HFFc6 (cell line): Measurements from ENCODE around the gene GABRE. TPM values are rescaled to one million over a fixed set of nuclear protein-coding genes. Genes with fewer than 3 reads are reported as not detected.

Experiments
- DNase-seq: peaks from one replicate; pipeline ENCODE4 v3.0.0-alpha.2; 2018
- H3K27ac Mint-ChIP-seq: 2 replicates; pipeline ENCODE4 v1.8.0; 2020; ENCODE audit warnings: mild to moderate bottlenecking, mixed read lengths
- H3K27me3 Mint-ChIP-seq: 2 replicates; pipeline ENCODE4 v1.8.0; 2021; ENCODE audit warnings: mild to moderate bottlenecking, moderate library complexity, mixed read lengths; ENCODE audit not compliant: insufficient read depth
- H3K36me3 Mint-ChIP-seq: 2 replicates; pipeline ENCODE4 v1.8.0; 2021; ENCODE audit warnings: low read depth, mixed read lengths
- H3K4me1 Mint-ChIP-seq: 2 replicates; pipeline ENCODE4 v1.8.0; 2020; ENCODE audit warnings: low read depth, mixed read lengths
- H3K4me3 Mint-ChIP-seq: 2 replicates; pipeline ENCODE4 v1.8.0; 2020; ENCODE audit warnings: mild to moderate bottlenecking, moderate library complexity, mixed read lengths
- H3K9me3 Mint-ChIP-seq: 2 replicates; pipeline ENCODE4 v1.8.0; 2020; ENCODE audit warnings: mild to moderate bottlenecking, mixed read lengths
- total RNA-seq, 6 experiments: library from RNA; stranded (reverse); fragmentation: NEBNext Ultra II Directional; extraction: Animal tissue kit (Norgen Biotek cat#: 25700); gene quantifications; 2 replicates in 1 of 6; 3 replicates in 5 of 6; pipeline ENCODE4 v1.2.3, GENCODE V29; 2021
- TF ChIP-seq, protein P1 (sequence below): fragments of 200-600 bp; sonication (generic); IDR thresholded peaks from 2 replicates; pipeline ENCODE4 v1.5.0; 2021; ENCODE audit warnings: antibody characterized with exemption, mild to moderate bottlenecking

GABRE gene
- total RNA-seq, 6 experiments from 2014 or later, result 0.24 to 1.7 (median 0.71) TPM

- Mint-ChIP-seq H3K27me3 (peaks cover 2% of the 10 kb centered on the region; the same call in 1 of the 2 replicates), H3K36me3 (peaks cover 8% of the 10 kb centered on the region), H3K27ac (no peak overlapping the region; the same call in 1 of the 2 replicates), H3K4me1 (peaks cover 22% of the 10 kb centered on the region; the same call in 1 of the 2 replicates), H3K4me3 (peak overlapping the region; percentile 67), H3K9me3 (peaks cover 5% of the 10 kb centered on the region; the same call in 1 of the 2 replicates)
- no peak for DNase-seq
- TF ChIP-seq, protein P1, sequence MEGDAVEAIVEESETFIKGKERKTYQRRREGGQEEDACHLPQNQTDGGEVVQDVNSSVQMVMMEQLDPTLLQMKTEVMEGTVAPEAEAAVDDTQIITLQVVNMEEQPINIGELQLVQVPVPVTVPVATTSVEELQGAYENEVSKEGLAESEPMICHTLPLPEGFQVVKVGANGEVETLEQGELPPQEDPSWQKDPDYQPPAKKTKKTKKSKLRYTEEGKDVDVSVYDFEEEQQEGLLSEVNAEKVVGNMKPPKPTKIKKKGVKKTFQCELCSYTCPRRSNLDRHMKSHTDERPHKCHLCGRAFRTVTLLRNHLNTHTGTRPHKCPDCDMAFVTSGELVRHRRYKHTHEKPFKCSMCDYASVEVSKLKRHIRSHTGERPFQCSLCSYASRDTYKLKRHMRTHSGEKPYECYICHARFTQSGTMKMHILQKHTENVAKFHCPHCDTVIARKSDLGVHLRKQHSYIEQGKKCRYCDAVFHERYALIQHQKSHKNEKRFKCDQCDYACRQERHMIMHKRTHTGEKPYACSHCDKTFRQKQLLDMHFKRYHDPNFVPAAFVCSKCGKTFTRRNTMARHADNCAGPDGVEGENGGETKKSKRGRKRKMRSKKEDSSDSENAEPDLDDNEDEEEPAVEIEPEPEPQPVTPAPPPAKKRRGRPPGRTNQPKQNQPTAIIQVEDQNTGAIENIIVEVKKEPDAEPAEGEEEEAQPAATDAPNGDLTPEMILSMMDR, result no peak
These were observed 1.3 kb downstream of the GABRE start for GRCh38 chrX:151973060-151973661.

DNA sequence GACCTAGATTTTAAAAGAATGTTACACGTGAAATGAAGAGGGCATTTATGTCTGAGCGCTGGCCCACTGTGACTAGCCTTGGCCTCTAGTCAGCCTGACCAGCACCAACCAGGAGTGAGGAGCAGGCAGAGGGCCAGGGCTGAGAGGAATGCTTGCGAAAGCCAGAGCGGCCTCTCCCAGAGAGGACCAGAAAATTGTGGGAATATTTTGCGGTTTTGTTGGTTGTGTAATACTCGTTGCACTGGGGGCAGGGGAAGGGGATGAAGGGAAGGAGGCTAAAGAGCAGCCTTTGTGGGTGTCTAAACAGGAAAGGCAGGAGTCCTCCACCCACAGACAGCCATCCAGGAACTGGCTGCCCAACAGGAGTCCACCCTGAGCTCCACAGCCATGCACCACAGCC is 3.8 kb downstream of the GABRE start:
- Mint-ChIP-seq H3K4me1 (peaks cover 15% of the 10 kb centered on the region; the same call in 1 of the 2 replicates), H3K9me3 (peaks cover 5% of the 10 kb centered on the region; the same call in 1 of the 2 replicates), H3K27ac (peak overlapping the region; percentile 62; the same call in 1 of the 2 replicates), H3K27me3 (no peaks in the 10 kb centered on the region), H3K4me3 (peak overlapping the region; percentile 52; the same call in 1 of the 2 replicates), H3K36me3 (peaks cover 8% of the 10 kb centered on the region)
- TF ChIP-seq, protein P1, result no peak
- peak; percentile 91 for DNase-seq

DNA sequence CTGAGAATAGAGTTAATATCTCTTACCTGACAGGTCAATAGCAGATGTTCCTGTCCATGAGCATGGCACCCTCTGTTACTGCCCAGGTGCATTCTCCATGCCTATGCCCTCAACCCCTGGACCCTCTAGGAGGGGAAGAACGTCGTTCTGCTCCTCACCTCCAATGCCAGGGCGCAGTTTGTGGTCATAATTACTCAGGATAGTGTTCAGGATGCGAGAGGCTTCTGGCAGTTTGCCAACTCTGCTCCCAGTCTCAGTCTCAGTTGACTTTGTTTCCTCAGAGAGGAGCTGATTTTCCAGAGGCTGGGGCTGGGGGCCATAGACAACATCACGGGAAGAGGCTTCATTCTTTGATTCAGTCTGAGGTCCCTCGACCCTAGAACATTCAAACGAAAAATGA is 4.4 kb downstream of the GABRE start:
- Mint-ChIP-seq H3K4me3 (no peak overlapping the region), H3K36me3 (peaks cover 8% of the 10 kb centered on the region), H3K9me3 (peaks cover 5% of the 10 kb centered on the region; the same call in 1 of the 2 replicates), H3K4me1 (peaks cover 15% of the 10 kb centered on the region; the same call in 1 of the 2 replicates), H3K27ac (no peak overlapping the region), H3K27me3 (no peaks in the 10 kb centered on the region)
- no peak for DNase-seq
- TF ChIP-seq, protein P1, result no peak

GRCh38 chrX:151966236-151966635 is 8.2 kb downstream of the GABRE start:
- H3K9me3 Mint-ChIP-seq, result peaks cover 5% of the 10 kb centered on the region; the same call in 1 of the 2 replicates
- H3K36me3 Mint-ChIP-seq, result peaks cover 19% of the 10 kb centered on the region
- H3K27ac Mint-ChIP-seq, result no peak overlapping the region
- TF ChIP-seq, protein P1, result no peak
- no peak overlapping the region for H3K4me3 Mint-ChIP-seq
- DNase-seq, result no peak
- no peaks in the 10 kb centered on the region for H3K27me3 Mint-ChIP-seq
- peaks cover 9% of the 10 kb centered on the region; the same call in 1 of the 2 replicates for H3K4me1 Mint-ChIP-seq

- no peak for DNase-seq
- no peak overlapping the region for H3K4me3 Mint-ChIP-seq
- peaks cover 5% of the 10 kb centered on the region; the same call in 1 of the 2 replicates for H3K4me1 Mint-ChIP-seq
- peaks cover 24% of the 10 kb centered on the region for H3K36me3 Mint-ChIP-seq
- peaks cover 6% of the 10 kb centered on the region; the same call in 1 of the 2 replicates for H3K9me3 Mint-ChIP-seq
- TF ChIP-seq, protein P1, result no peak
- H3K27ac Mint-ChIP-seq, result no peak overlapping the region
- no peaks in the 10 kb centered on the region for H3K27me3 Mint-ChIP-seq
These were observed 12.4 kb downstream of the GABRE start for GRCh38 chrX:151962034-151962433.
